Pulmonary artery endothelial cell (primary cell): ENCODE data around the gene UACA. TPM values are rescaled to one million over a fixed set of nuclear protein-coding genes. Genes with fewer than 3 reads are reported as not detected.
"Not testable (repeated sequence)": the region's sequence is repeated elsewhere in the genome, so short reads cannot be mapped to it uniquely, and the experiment has no call there.

ENCODE experiments used
- DNase-seq: peaks from one replicate; pipeline ENCODE4 v3.0.0-alpha.2; 2011; ENCODE audit warnings: low read depth, low spot score
- total RNA-seq: library from RNA; depleted of rRNA; stranded (reverse); fragments of >200 nt; gene quantifications from 2 replicates; pipeline ENCODE4 v1.2.3, GENCODE V29; 2014

UACA gene
- total RNA-seq, 1 donor from 2014 or later: 84.9 TPM

DNA sequence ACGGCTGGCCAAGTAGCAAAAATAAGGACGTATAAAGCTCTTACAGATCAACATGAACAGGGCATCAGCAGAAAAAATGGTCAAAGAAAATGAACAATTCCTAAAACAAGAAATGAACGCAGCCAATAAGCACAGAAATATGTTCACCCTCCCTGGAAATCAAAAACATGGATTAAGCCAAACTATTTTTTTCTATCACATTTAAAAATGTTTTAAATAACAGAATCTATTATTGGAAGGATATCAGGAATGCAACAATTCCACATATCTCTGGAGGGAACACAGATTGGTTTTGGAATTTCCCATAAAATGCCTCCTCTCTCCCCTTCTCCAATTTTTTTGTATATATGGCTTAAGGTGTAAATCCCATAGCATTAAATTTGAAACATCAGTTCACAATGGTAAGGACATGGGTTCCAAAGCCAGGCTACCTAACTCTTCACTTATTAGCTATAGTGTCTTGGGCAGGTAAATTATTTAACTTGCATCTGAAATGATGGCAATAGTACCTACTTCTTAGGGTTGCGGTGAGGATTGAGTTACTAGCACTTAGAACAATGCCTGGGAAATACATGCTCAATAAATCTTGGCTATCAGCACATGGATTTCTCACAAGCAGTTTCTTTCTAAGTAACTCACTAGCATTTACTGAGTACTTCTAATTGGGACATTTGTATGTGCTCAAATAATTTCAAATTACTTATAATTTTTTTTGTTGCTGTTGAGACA, 10.1 kb downstream of the UACA start:
- DNase-seq: no peak

DNA sequence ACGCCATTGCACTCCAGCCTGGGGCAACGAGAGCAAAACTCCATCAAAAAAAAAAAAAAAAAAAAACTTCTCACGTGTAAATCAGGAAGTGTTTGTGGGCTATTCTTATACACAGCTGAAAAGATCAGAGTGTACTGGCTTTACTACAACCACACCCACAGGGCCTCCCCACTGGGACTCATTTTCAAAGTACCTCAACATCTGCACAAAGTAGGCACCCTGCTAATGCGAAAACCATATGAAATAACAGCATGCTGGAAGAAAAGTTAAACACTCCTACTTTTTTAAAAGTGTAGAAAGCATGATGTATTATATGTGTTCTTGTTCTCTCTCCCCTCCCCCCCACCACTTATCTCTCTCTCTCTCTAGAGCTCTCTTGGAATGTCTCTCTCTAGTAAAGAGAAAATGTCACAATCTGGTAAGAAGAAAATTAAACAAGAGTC, 11.1 kb downstream of the UACA start:
- no peak for DNase-seq

DNA sequence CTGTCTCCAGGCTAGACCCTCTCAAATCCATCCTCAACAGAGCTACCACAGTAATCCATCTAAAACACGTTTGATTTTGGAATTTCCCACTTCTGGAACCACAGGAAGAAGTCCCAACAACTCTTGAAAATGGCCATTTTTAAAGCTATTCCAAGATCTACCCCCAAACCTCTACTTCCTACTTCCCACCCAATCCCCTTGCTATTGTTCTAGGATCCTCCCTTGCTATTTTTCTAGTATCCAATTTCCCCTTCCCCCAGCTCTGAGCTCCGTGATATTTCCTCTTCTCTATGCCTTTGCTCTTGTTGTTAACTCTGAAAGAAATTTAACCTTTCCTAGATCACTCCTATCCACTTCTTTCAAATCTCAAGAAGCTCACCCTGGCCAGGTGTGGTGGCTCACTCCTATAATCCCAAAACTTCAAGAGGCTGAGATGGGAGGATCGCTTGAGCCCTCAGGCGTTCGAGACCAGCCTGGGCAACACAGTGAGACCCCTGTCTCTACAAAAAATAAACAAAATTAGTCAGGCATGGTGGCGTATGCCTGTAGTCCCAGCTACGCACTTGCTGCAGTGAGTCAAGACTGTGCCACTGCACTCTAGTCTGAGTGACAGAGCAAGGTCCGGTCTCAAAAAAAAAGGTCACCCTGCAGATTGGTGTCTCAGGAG, 13.0 kb downstream of the UACA start:
- no peak for DNase-seq

DNA sequence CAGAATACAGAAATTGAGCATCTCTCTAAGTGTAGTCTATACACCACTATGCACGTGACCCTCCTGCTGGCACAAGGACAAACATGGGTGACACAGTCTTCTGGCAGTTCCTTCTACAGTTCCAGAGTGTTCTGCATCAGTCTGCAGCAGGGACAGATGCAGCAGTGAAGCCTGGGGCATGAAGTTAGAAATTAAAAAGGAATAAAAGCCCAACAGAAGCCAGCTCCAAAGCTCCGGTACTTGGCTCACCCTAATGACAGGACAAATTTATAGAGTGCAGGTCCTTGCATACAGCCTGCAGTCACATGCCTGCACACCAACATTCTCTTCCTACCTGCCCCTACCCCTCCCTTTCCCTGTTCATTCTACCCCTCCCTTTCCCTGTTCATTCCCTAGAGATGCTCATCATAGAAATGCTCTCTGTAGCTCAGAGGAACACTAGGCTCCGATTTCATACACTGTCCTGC, 15.0 kb downstream of the UACA start:
- no peak for DNase-seq

DNA sequence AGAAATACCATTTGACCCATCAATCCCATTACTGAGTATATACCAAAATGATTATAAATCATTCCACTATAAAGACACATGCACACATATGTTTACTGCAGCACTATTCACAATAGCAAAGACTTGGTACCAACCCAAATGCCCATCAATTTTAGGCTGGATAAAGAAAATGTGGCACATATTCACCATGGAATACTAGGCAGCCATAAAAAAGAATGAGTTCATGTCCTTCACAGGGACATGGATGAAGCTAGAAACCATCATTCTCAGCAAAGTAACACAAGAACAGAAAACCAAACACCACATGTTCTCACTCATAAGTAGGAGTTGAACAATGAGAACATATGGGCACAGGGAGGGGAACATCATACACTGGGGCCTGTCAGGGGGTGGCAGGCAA, 16.8 kb downstream of the UACA start:
- DNase-seq: not testable (repeated sequence)

DNA sequence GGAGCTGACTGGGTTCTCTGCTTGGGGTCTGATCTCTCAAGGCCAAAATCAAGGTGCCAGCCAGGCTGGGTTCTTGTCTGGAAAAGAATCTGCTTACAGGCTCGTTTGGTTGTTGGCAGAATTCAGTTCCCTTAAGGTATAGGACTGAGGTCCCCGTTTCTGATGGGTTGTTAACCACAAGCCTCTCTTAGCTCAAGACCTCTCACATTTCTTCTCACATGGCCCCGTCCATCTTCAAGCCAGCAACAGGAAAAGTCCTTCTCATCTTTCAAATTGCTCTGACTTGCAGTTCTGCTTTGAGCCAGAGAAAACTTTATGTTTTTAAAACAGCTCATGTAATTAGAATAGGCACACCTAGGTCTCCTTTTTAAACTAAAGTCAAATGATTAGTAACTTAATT, 20.4 kb downstream of the UACA start:
- no peak for DNase-seq

DNA sequence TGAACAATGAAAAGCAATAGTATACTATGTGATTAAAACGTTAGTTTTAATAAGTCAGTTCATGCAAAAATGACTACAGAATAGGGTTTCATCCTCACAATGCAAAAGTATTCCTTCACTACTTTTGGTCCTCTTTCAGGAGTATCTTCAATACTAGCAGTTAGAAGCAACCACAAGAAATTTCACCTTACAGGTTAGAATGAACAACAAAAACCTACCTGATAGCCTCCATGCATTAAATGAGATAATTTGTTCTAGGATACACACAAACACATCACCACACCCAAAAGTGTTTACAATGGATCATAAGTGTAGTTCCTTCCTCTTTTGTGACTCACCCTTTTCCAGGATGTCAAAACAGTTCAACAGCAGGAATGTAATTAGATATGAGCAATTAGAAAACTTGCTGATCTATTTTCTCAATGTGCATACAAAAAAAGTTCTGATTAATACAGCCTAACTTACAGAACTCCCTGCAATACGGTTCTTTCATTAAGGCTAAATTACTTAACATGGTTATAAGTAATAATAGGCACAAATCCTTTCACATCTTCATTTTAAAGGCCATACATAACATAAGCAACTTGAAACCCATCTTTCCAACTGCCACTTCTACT, 21.6 kb downstream of the UACA start:
- DNase-seq: peak; percentile 33

DNA sequence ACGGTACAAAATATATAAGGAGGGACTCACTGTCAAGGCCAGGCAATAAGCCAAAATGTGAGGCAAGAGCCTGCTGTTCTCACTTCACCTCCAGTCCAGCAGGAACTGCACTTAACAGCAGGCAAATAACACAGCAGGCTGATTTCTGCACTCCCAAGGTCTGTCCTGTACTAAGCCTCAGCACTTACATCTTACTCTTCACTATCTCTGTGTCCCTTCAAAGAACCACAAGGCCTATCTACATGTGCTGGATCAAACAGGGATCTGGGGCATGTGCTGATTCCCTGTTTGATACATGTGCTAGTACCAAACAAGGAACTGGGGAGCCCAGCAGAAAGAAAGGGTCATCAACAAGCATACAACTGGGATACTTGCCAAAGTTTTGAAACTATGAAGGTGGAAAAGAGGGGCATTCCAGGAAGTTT, 22.2 kb downstream of the UACA start:
- DNase-seq: no peak

DNA sequence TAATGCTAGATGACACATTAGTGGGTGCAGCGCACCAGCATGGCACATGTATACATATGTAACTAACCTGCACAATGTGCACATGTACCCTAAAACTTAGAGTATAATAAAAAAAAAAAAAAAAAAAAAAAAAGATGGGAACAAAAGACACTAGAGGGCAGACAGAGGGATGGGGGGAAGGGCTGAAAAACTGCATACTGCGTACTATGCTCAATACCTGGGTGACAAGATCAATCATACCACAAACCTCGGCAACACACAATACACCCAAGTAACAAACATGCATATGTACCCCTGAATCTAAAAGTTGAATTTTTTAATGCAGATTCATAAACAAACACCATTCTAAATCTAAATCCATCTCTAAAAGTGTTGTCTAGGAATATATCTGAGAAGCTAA, 28.3 kb downstream of the UACA start:
- DNase-seq: not testable (repeated sequence)

DNA sequence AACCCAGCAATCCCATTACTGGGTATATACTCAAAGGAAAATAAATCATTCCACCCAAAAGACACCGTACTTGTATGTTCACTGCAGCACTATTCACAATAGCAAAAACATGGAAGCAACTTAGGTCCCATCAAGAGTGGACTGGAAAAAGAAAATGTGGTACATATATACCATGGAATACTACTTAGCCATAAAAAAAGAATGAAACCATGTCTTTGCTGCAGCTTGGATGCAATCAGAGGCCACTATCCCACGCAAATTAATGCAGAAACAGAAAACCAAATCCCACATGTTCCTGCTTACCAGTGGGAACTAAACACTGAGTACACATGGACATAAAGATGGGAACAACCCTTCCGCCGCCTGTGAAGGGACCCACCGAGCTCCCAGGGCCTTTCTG, 34.2 kb downstream of the UACA start:
- DNase-seq: no peak

DNA sequence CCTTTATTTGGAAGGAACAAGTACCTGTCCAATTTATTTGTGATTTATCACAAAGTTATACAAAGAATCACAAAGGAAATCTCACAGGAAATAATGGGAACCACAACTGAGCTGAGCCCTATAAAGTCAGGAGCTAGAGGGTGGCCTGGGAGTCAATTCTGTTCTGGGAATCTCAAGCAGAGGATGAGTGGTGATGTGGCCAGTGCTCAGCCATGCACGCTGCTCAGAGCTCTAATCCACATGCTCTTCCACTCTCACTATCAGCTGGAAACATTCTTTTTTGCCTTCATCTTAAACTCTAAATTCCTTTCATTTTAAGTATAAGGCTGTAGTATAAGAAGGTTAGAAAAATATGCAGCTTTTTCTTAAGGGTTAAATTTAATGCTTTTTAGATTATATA, 36.6 kb downstream of the UACA start:
- no peak for DNase-seq

DNA sequence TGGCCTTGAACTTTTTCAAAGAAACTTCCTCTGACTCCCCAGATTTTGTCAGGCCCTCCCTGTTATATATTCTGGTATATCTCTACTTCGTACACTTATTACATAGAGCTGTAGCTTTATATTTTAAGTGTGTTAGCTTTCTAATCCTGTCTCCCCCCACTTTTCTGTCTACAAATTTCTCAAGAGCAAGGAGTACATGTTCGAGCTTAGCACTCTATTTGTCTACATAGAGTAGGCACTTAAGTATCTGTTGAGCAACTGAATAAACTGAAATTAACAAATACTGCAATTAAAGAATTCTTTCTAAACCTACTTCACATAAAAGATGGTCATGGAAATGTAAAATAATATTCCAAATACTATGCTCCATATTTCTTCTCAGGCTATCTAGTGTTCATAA, 39.4 kb downstream of the UACA start:
- no peak for DNase-seq

DNA sequence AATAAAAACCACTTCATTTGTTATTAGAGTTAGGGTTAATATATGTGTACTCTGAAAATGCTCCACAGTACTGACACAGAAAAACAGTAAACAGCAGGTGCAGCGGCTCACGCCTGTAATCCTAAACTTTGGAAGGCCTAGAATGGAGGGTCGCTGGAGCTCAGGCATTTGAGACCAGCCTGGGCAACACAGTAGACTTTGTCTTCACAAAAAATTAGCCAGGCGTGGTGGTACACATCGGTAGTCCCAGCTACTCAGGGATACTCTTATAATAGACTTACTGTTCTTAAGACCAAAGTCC, 40.3 kb downstream of the UACA start:
- DNase-seq: no peak

DNA sequence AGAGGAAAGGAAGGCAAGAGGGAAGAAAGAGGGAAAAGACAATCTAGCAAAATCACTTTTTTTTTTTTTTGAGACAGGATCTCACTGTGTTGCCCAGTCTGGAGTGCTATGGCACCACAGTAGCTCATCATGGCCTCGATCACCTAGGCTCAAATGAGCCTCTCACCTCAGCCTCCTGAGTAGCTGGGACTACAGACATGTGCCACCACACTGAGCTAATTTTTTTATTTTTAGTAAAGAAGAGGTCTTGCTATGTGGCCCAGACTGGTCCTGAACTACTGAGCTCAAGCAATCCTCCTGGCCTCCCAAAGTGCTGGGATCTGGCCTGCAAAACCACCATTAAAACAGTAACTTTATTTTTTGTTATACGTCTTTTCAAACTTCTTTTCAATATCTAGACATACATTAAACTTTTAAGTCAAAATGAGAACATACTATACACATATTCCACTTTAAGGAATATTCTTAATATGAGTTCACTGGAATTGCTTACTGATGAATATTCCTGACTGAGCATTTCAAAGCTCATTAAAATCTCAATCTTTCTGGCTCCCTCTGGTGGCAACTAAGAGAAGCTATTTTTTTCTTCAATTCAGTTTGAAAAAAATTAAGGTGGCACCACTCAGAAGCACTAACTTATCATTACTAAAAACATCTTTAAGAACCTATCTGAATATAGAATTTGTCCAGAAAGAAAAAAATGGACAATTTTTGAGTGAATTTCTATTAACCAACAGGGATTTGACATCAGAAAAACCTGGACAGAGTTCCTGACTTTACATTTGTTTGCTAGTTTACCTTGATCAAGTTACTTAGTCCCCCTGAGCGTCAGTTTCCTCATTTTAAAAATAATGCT, 40.9 kb downstream of the UACA start:
- no peak for DNase-seq

DNA sequence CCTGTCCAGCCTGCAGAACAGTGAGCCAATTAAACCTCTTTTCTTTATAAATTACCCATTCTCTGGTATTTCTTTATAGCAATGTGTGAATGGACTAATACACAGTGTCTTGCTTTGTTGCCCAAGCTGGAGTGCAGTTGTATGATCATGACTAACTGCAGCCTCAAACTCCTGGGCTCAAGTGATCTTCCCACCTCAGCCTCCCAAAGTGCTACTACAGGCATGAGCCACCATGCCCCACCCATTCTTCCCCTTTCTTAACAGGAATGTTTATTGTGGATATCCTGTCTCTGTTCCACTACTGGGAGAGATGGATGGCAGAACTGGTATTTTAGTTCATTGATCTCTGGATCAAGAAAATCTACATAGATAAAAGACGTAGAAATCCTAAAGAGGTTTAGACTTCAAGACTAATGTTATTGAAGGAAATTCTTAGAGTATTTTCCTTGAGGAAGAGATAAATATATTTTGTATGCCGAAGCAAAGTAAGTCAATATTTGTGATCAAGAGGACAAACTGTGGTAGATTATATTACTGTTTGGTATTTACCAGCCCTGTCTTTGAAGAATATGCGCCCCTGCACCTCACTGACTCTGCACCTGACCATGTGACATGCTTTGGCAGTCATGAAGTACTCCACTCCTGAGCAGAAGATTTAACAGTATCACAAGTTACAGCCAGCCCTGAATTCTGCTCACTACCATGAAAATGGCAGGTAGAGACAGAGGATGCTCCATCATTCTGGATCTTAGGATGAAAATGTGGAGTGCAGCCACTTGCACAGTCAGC, 42.9 kb downstream of the UACA start:
- DNase-seq: no peak

DNA sequence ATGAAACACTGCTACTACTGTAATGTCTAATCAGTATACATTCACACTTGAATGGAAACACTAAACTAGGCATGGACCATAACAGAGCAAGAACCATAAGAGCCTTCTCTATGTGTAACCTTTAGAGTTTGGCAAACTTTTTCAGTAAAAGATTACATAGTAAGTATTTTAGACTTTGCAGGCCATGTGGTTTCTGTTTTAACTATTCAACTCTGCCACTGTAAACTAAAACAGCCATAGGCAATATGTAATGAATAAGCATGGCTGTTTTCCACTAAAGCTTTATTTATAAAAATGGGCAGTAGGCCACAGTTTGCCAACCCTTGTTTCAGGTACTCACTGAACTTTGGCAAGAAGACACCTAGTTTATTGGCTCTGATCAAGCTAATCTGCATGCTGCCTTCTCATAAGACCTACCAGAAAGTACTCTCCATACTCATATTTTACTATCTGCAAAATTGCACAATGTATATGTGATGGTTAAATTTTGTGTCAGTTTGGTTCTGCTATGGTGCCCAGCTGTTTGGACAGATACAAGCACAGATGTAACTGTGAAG, 46.0 kb downstream of the UACA start:
- no peak for DNase-seq

DNA sequence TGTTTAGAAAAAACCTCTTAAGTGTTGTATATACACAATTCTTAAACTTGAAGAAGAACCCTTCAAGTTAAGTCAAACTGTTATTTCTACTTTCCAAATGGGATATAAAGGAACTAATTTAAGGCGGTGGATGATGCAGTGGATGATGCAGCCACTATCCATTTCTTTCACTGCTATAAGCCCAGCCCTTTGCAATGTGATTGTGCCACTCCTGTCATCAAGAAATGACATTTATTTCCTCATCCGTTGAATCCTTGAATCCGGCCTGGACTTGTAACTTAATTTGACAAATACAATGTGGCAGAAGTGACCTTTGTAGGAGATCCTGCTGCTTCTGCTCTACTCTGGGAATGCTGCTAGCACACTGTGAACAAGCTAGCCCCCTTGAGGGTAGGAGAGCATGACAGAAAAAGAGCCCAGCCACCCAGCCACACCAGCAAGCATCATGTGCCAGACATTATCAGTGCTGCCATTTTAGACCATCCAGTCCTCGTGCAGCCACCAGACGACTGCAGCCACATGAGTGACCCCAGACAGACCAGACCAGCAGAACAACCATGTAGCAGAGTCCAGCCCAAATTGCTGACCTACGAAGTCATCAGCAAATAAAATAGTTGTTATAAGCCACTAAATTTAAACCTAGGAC, 47.4 kb downstream of the UACA start:
- DNase-seq: no peak

DNA sequence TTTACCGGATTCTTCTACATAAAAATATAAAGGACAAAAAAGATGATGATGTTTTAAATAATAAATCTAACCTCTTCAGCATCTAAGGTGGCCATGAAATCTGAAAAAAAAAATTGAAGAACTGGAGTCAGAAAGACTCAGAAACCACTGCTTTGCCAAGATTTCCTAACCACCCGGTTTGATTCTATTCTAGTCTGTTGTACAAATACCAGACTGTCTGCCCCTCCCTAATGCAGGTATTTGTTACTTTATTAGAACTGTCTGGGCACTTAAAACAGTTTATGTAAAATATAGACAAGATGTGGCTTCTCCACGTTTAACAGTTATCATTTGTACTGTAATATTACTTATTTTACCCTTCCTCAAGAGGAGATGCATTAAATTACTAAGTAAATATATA, 48.8 kb downstream of the UACA start:
- DNase-seq: no peak

DNA sequence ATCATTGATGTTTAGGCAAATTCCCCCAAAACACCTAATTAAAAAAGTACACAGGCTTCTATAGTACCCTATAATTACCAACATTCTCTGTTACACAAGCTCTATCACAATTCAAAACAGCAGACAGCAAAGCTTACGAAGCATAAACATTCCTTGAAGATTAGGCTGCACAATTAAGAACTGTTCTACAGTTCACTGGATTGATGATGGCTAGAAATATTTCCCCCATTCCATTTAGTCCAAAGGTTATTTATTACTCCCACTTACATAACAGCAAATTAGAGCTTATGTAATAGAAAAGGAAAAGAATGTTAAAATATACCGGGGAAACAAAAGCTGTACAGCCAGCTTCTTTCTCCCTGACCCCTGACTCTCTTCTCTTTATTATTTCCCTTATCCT, 49.3 kb downstream of the UACA start:
- DNase-seq: no peak

DNA sequence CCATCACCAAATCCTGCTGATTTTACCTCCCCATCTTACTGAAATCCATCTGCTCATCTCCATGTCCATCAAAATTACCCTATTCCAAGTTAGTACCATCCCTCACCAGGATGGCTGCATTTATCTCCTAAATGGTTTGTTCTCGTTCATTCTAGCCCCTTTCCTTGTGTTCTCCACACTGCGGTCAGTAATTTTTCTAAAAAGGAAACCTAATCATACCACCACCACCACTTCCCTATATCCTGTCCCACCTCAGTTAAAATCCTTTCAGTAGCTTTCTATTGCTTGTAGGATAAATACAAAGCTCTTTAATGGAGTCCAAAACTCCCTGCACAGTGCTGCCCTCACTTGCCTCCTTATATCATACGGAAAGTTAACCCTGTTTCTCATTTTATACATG, 51.1 kb downstream of the UACA start:
- no peak for DNase-seq
